ENCODE measurements around the gene TOPBP1.

- TF ChIP-seq CTCF (IDR thresholded peaks at IDR 0.05) (peak in 2 of 3 experiments; percentile 7 to 12), EP300 (IDR thresholded peaks at IDR 0.05) (no peak), POLR2A (IDR thresholded peaks at IDR 0.05; ENCODE audit: low read depth) (no peak)
Measured at GRCh38 chr3:133574260-133574881, 87.4 kb downstream of the TOPBP1 start.

Measured in esophagus muscularis mucosa (tissue), 4 donors.